Gastrocnemius medialis (tissue), 4 donors: Measurements from ENCODE around the gene LRRC28. TPM values are rescaled to one million over a fixed set of nuclear protein-coding genes. Genes with fewer than 3 reads are reported as not detected.

Experiments
- ATAC-seq, 2 donors: fragments of 150-250 bp; one replicate each; pipeline ENCODE4 v1.9.1; 2016
- DNase-seq, 2 donors: peaks; one replicate each; pipeline ENCODE4 v3.0.0-alpha.2; 2019
- H3K27ac ChIP-seq, 4 donors: fragments of 200-600 bp; sonication (generic); 1 replicate in 1 of 4; 2 replicates in 3 of 4; pipeline ENCODE4 v1.5.1; 2016 to 2018; ENCODE audit warnings: mild to moderate bottlenecking in 2 of 4, moderate library complexity in 1 of 4
- H3K27me3 ChIP-seq, 3 donors: fragments of 200-600 bp; sonication (generic) in 2 of 3; 1 replicate in 1 of 3; 2 replicates in 2 of 3; pipeline versions ENCODE4 v1.5.1 to v1.6.0; 2016 to 2019; ENCODE audit warnings: mild to moderate bottlenecking in 1 of 3, moderate library complexity in 1 of 3
- H3K36me3 ChIP-seq, 2 donors: fragments of 200-600 bp; sonication (generic) in 1 of 2; one replicate each; pipeline ENCODE4 v1.5.1; 2017 to 2018
- H3K4me1 ChIP-seq, 2 donors: fragments of 200-600 bp; sonication (generic) in 1 of 2; one replicate each; pipeline ENCODE4 v1.5.1; 2016 to 2017; ENCODE audit warnings: mild to moderate bottlenecking in 2 of 2
- H3K4me3 ChIP-seq, 4 donors: fragments of 200-600 bp; sonication (generic) in 3 of 4; 1 replicate in 1 of 4; 2 replicates in 3 of 4; pipeline ENCODE4 v1.5.1; 2016 to 2019; ENCODE audit warnings: mild to moderate bottlenecking in 2 of 4
- H3K9me3 ChIP-seq, 3 donors: fragments of 200-600 bp; sonication (generic) in 2 of 3; 1 replicate in 1 of 3; 2 replicates in 2 of 3; pipeline ENCODE4 v1.5.1; 2016 to 2019
- CTCF ChIP-seq, 5 experiments: fragments of 450-650 bp in 3 of 5; fragments of 200-600 bp in 2 of 5; sonication (generic) in 2 of 5; IDR thresholded peaks in 4 of 5; conservative IDR thresholded peaks in 1 of 5; 1 replicate in 4 of 5; 2 replicates in 1 of 5; pipeline ENCODE4 v1.5.1; 2016 to 2019; ENCODE audit warnings: antibody characterized with exemption in 5 of 5, mild to moderate bottlenecking in 3 of 5, moderate library complexity in 3 of 5
- POLR2A ChIP-seq, 2 donors: fragments of 450-650 bp; IDR thresholded peaks; one replicate each; pipeline ENCODE4 v1.6.1; 2017; ENCODE audit warnings: antibody characterized with exemption in 2 of 2, mild to moderate bottlenecking in 2 of 2, moderate library complexity in 2 of 2
- in situ Hi-C, 4 donors: fragments of 200-750 bp; cut with MboI; loops; one replicate each; pipeline versions ENCODE4 v1.15.0 to v1.8.0; 2017; ENCODE audit warnings: low sequenced_read_pairs in 4 of 4
- intact Hi-C: fragments of 100-400 bp; cut with DNase I; formaldehyde crosslinking; loops from one replicate; pipeline ENCODE4 v1.15.1; 2023; ENCODE audit warnings: low total_unique reads
- total RNA-seq, 4 donors: library from RNA; depleted of rRNA; stranded (reverse); fragments of >200 nt; gene quantifications; one replicate each; pipeline versions ENCODE4 v1.1.0 to v1.2.3, GENCODE V29; 2016

The LRRC28 gene
- total RNA-seq, 4 donors from 2014 or later, result 22.0 to 48.5 (median 36.9) TPM

- Histone ChIP-seq H3K4me3 (no peak overlapping the region), H3K4me1 (no peaks in the 10 kb centered on the region), H3K9me3 (no peaks in the 10 kb centered on the region), H3K27ac (no peak overlapping the region), H3K36me3 (no peaks in the 10 kb centered on the region), H3K27me3 (no peaks in the 10 kb centered on the region)
- ATAC-seq, result no peak
- TF ChIP-seq POLR2A (IDR thresholded peaks at IDR 0.05) (no peak), CTCF (IDR thresholded peaks at IDR 0.05 in 4 of 5, conservative IDR thresholded peaks at IDR 0.05 in 1 of 5) (no peak)
- no peak for DNase-seq
- intact Hi-C loops, result no loop called here
- in situ Hi-C loops, result no loop called here
Observed at GRCh38 chr15:99264125-99264524, 12.8 kb downstream of the LRRC28 start.

GRCh38 chr15:99265541-99266070 lies 14.3 kb downstream of the LRRC28 start:
- ATAC-seq (no peak), DNase-seq (no peak)
- TF ChIP-seq CTCF (IDR thresholded peaks at IDR 0.05 in 4 of 5, conservative IDR thresholded peaks at IDR 0.05 in 1 of 5), result no peak
- TF ChIP-seq POLR2A (IDR thresholded peaks at IDR 0.05), result no peak
- intact Hi-C loops, result no loop called here
- H3K27me3 ChIP-seq, result no peaks in the 10 kb centered on the region
- no peaks in the 10 kb centered on the region for H3K9me3 ChIP-seq
- H3K4me3 ChIP-seq, result no peak overlapping the region
- H3K27ac ChIP-seq, result no peak overlapping the region
- H3K4me1 ChIP-seq, result no peaks in the 10 kb centered on the region
- H3K36me3 ChIP-seq, result no peaks in the 10 kb centered on the region
- in situ Hi-C loops, result no loop called here

GRCh38 chr15:99267957-99268356 lies 16.7 kb downstream of the LRRC28 start:
- in situ Hi-C loops, result no loop called here
- TF ChIP-seq POLR2A (IDR thresholded peaks at IDR 0.05) (no peak), CTCF (IDR thresholded peaks at IDR 0.05 in 4 of 5, conservative IDR thresholded peaks at IDR 0.05 in 1 of 5) (no peak)
- intact Hi-C loops, result no loop called here
- H3K36me3 ChIP-seq, result no peaks in the 10 kb centered on the region
- DNase-seq (no peak), ATAC-seq (no peak)
- H3K27ac ChIP-seq, result no peak overlapping the region
- no peaks in the 10 kb centered on the region for H3K4me1 ChIP-seq
- no peak overlapping the region for H3K4me3 ChIP-seq
- no peaks in the 10 kb centered on the region for H3K27me3 ChIP-seq
- H3K9me3 ChIP-seq, result no peaks in the 10 kb centered on the region

GRCh38 chr15:99268431-99268830 lies 17.1 kb downstream of the LRRC28 start:
- Histone ChIP-seq H3K36me3 (no peaks in the 10 kb centered on the region), H3K4me1 (no peaks in the 10 kb centered on the region), H3K4me3 (no peak overlapping the region), H3K27me3 (no peaks in the 10 kb centered on the region), H3K27ac (no peak overlapping the region), H3K9me3 (no peaks in the 10 kb centered on the region)
- no peak for TF ChIP-seq POLR2A (IDR thresholded peaks at IDR 0.05)
- no peak for TF ChIP-seq CTCF (IDR thresholded peaks at IDR 0.05 in 4 of 5, conservative IDR thresholded peaks at IDR 0.05 in 1 of 5)
- in situ Hi-C loops, result no loop called here
- no peak for DNase-seq
- intact Hi-C loops, result no loop called here
- no peak for ATAC-seq

- in situ Hi-C loops (loop anchor here in 3 of 4 donors (5.0 to 10.0 kb wide), 3 partner anchors 428 to 481 kb away; no protein-coding TSS in a partner anchor), intact Hi-C loops (loop anchor here (2.0 kb wide), 1 partner anchor 481 kb away; no protein-coding TSS in a partner anchor)
- ATAC-seq (no peak), DNase-seq (no peak)
- TF ChIP-seq POLR2A (IDR thresholded peaks at IDR 0.05) (no peak), CTCF (IDR thresholded peaks at IDR 0.05 in 4 of 5, conservative IDR thresholded peaks at IDR 0.05 in 1 of 5) (no peak)
- Histone ChIP-seq H3K9me3 (no peaks in the 10 kb centered on the region), H3K27me3 (no peaks in the 10 kb centered on the region), H3K4me3 (no peak overlapping the region), H3K27ac (no peak overlapping the region), H3K36me3 (no peaks in the 10 kb centered on the region), H3K4me1 (no peaks in the 10 kb centered on the region)
Observed at GRCh38 chr15:99273801-99274200, 22.5 kb downstream of the LRRC28 start.
